Measurements from ENCODE around the gene PRC1. TPM values are rescaled to one million over a fixed set of nuclear protein-coding genes. Genes with fewer than 3 reads are reported as not detected.

The PRC1 gene
- total RNA-seq: 10 to 100 TPM; 10.4 to 31.2 TPM
- polyA plus RNA-seq (ENCODE audit: insufficient read length in 6 of 6): 100 to 1,000 TPM in 2 of 6 donors, 10 to 100 TPM in 4; 53.2 to 137 (median 77.4) TPM
- long read RNA-seq, donor 1, partial matches to known transcripts: 18 of 18 reads
- long read RNA-seq, donor 1, other reads (novel, unspliced or antisense): 0 of 18 reads
- long read RNA-seq, donor 2, full-length matches to known transcripts: 4 of 19 reads
- long read RNA-seq, donor 2, partial matches to known transcripts: 15 of 19 reads
- long read RNA-seq, donor 2, other reads (novel, unspliced or antisense): 0 of 19 reads
- long read RNA-seq, donor 3, full-length matches to known transcripts: 3 of 9 reads
- long read RNA-seq, donor 3, partial matches to known transcripts: 6 of 9 reads
- long read RNA-seq, donor 3, other reads (novel, unspliced or antisense): 0 of 9 reads
- long read RNA-seq, donor 4, partial matches to known transcripts: 5 of 7 reads
- long read RNA-seq, donor 4, other reads (novel, unspliced or antisense): 2 of 7 reads
- long read RNA-seq, donor 5, full-length matches to known transcripts: 2 of 7 reads
- long read RNA-seq, donor 5, partial matches to known transcripts: 5 of 7 reads
- long read RNA-seq, donor 5, other reads (novel, unspliced or antisense): 0 of 7 reads
- long read RNA-seq, donor 6, partial matches to known transcripts: 11 of 13 reads
- long read RNA-seq, donor 6, other reads (novel, unspliced or antisense): 0 of 13 reads
- long read RNA-seq, donor 7, partial matches to known transcripts: 12 of 15 reads
- long read RNA-seq, donor 7, other reads (novel, unspliced or antisense): 0 of 15 reads
- long read RNA-seq, donor 8: 0 reads
- long read RNA-seq, donor 9: 0 reads
- long read RNA-seq, donor 10, partial matches to known transcripts: 2 of 3 reads
- long read RNA-seq, donor 10, other reads (novel, unspliced or antisense): 0 of 3 reads
- long read RNA-seq, donor 11: 0 reads
- long read RNA-seq, donor 12, full-length matches to known transcripts: 1 of 1 reads
- long read RNA-seq, donor 12, partial matches to known transcripts: 0 of 1 reads
- long read RNA-seq, donor 12, other reads (novel, unspliced or antisense): 0 of 1 reads

- H3K27me3 ChIP-seq: no peaks in the 10 kb centered on the region
- H3K4me3 ChIP-seq: peak within 1 kb of the TSS; percentile 92 to 98
- H3K27ac ChIP-seq: peak within 1 kb of the TSS; percentile 62 to 83
- intact Hi-C loops (cut with DNase I): no loop called here
- DNase-seq (peak; percentile 94 to 100 (median 99)), ATAC-seq (peak; percentile 99)
- H3K9me3 ChIP-seq: no peaks in the 10 kb centered on the region
- H3K4me1 ChIP-seq: peaks cover 0 to 8% of the 10 kb centered on the region in 2 donors
- H3K36me3 ChIP-seq: peaks cover 0 to 23% of the 10 kb centered on the region in 2 donors
- no peak for TF ChIP-seq CTCF (IDR thresholded peaks at IDR 0.05)
These were observed at the start of gene PRC1 for GRCh38 chr15:90994417-90995311. Gene PRC1, minus strand, starts transcription at chr15:90994535. Its CDS starts 118 bp downstream, at chr15:90994417.

GRCh38 chr15:91043202-91043874 is 49.0 kb upstream of the PRC1 start:
- no peak for DNase-seq
- Histone ChIP-seq H3K36me3 (no peaks in the 10 kb centered on the region), H3K4me1 (no peaks in the 10 kb centered on the region), H3K27me3 (peaks cover 0 to 5% of the 10 kb centered on the region in 2 donors), H3K9me3 (no peaks in the 10 kb centered on the region), H3K27ac (no peak overlapping the region), H3K4me3 (no peak overlapping the region)
- intact Hi-C loops (cut with DNase I): no loop called here
- ATAC-seq: no peak
- no peak for TF ChIP-seq CTCF (IDR thresholded peaks at IDR 0.05)

GRCh38 chr15:91040856-91041255 is 46.5 kb upstream of the PRC1 start:
- ATAC-seq (peak; percentile 88), DNase-seq (peak in 1 of 4 donors; percentile 36)
- Histone ChIP-seq H3K27ac (no peak overlapping the region), H3K36me3 (no peaks in the 10 kb centered on the region), H3K27me3 (peaks cover 0 to 11% of the 10 kb centered on the region in 2 donors), H3K9me3 (no peaks in the 10 kb centered on the region), H3K4me1 (no peaks in the 10 kb centered on the region), H3K4me3 (no peak overlapping the region)
- intact Hi-C loops (cut with DNase I): no loop called here
- TF ChIP-seq CTCF (IDR thresholded peaks at IDR 0.05): no peak

GRCh38 chr15:91039996-91040395 is 45.7 kb upstream of the PRC1 start:
- Histone ChIP-seq H3K4me3 (no peak overlapping the region), H3K27me3 (peaks cover 0 to 15% of the 10 kb centered on the region in 2 donors), H3K36me3 (no peaks in the 10 kb centered on the region), H3K4me1 (no peaks in the 10 kb centered on the region), H3K9me3 (no peaks in the 10 kb centered on the region), H3K27ac (no peak overlapping the region)
- ATAC-seq (peak; percentile 9), DNase-seq (no peak)
- intact Hi-C loops (cut with DNase I): loop anchor here in 1 of 2 donors (10.0 kb wide), 1 partner anchor 85 kb away; the partner anchor contains the start of gene RCCD1
- TF ChIP-seq CTCF (IDR thresholded peaks at IDR 0.05): no peak

All from left lung (tissue), 14 donors.